ENCODE results near the gene HIGD1C. TPM values are rescaled to one million over a fixed set of nuclear protein-coding genes. Genes with fewer than 3 reads are reported as not detected.

HIGD1C gene
- total and polyA plus RNA-seq, 12 donors = not detected

DNA sequence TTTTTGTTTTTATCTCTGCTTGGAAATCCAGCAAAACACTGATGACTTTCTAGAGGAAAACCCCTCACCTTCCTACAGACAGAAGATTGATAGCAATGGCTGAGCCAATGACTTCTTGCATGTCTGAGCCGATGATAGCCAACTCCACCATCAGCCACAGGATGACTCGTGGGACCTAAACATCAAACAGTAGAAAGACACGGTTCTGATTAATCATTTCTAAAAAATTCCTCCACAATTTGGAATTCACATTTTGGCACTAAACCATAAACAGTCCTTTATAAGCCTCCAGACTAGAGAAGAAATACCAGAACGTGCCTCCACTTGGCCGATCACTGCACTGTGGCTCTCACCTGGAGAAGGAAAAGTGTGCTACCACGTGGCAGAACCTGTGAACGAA, 47.9 kb downstream of the HIGD1C start:
- H3K27me3 ChIP-seq = no peaks in the 10 kb centered on the region
- H3K9me3 ChIP-seq (replicated peaks in 1 of 3) = no peaks in the 10 kb centered on the region
- no peak overlapping the region for H3K27ac ChIP-seq
- intact Hi-C loops (cut with DNase I) = no loop called here
- DNase-seq = no peak
- peaks cover 0 to 6% of the 10 kb centered on the region in 2 donors for H3K4me1 ChIP-seq (replicated peaks in 1 of 2)
- TF ChIP-seq POLR2A (IDR thresholded peaks at IDR 0.05) = no peak
- TF ChIP-seq, protein P1, sequence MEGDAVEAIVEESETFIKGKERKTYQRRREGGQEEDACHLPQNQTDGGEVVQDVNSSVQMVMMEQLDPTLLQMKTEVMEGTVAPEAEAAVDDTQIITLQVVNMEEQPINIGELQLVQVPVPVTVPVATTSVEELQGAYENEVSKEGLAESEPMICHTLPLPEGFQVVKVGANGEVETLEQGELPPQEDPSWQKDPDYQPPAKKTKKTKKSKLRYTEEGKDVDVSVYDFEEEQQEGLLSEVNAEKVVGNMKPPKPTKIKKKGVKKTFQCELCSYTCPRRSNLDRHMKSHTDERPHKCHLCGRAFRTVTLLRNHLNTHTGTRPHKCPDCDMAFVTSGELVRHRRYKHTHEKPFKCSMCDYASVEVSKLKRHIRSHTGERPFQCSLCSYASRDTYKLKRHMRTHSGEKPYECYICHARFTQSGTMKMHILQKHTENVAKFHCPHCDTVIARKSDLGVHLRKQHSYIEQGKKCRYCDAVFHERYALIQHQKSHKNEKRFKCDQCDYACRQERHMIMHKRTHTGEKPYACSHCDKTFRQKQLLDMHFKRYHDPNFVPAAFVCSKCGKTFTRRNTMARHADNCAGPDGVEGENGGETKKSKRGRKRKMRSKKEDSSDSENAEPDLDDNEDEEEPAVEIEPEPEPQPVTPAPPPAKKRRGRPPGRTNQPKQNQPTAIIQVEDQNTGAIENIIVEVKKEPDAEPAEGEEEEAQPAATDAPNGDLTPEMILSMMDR (IDR thresholded peaks at IDR 0.05) = no peak
- H3K36me3 ChIP-seq (replicated peaks in 1 of 2) = peaks cover 0 to 63% of the 10 kb centered on the region in 2 donors
- 80 to 84% (median 81%) methylated on average over 7 of the region's 7 CpGs for WGBS, 4 donors
- H3K4me3 ChIP-seq = no peak overlapping the region

DNA sequence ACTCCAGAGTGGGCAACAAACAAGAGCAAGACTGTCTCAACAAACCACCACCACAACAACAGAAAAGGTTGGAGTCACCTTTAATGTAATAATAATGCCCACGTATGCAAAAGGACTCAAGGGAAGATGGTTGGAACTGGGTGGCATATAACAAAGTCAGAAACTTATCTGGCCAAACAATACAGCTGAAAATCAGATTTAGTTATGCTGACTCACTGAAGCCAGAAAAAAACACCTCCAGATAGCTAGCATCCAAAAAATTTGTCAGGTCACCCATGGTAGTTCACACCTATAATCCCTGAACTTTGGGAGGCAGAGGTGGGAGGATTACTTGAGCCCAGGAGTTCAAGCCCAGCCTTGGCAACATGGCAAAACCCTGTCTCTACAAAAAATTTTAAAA, 49.5 kb downstream of the HIGD1C start:
- H3K36me3 ChIP-seq (replicated peaks in 1 of 2) = peaks cover 0 to 54% of the 10 kb centered on the region in 2 donors
- DNase-seq = no peak
- no peak overlapping the region for H3K27ac ChIP-seq
- no peaks in the 10 kb centered on the region for H3K27me3 ChIP-seq
- H3K4me3 ChIP-seq = no peak overlapping the region
- intact Hi-C loops (cut with DNase I) = no loop called here
- WGBS, 4 donors = 83 to 90% (median 88%) methylated on average over 1 of the region's 1 CpG
- H3K9me3 ChIP-seq (replicated peaks in 1 of 3) = no peaks in the 10 kb centered on the region
- H3K4me1 ChIP-seq (replicated peaks in 1 of 2) = peaks cover 0 to 6% of the 10 kb centered on the region in 2 donors
- no peak for TF ChIP-seq POLR2A (IDR thresholded peaks at IDR 0.05)
- TF ChIP-seq, protein P1 (IDR thresholded peaks at IDR 0.05) = no peak

DNA sequence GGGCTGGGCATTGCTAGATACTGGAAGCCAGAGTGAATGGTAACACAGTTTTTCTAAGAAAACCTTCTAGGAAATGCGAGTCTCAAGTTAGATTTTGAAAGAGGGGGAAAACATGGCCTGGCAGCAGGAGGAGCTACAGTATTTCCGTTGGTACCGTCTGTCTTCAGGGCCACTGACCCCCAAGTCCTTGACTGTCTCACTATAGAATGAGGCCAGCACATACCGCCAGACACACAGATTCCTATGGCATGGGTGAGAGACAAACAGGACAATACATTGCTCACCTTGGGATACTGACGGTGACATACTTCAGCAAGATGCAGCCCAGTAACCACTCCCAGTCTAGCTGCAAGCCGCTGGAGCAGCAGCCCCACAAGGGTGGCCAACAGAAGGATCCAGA, 52.2 kb downstream of the HIGD1C start:
- Histone ChIP-seq H3K4me1 (replicated peaks in 1 of 2) (peaks cover 0 to 10% of the 10 kb centered on the region in 2 donors), H3K4me3 (no peak overlapping the region), H3K9me3 (replicated peaks in 1 of 3) (no peaks in the 10 kb centered on the region), H3K36me3 (replicated peaks in 1 of 2) (peaks cover 0 to 47% of the 10 kb centered on the region in 2 donors), H3K27ac (no peak overlapping the region), H3K27me3 (no peaks in the 10 kb centered on the region)
- TF ChIP-seq, protein P1 (IDR thresholded peaks at IDR 0.05) = no peak
- TF ChIP-seq POLR2A (IDR thresholded peaks at IDR 0.05) = no peak
- no peak for DNase-seq
- intact Hi-C loops (cut with DNase I) = no loop called here
- WGBS, 4 donors = 60 to 76% (median 68%) methylated on average over 6 of the region's 6 CpGs

DNA sequence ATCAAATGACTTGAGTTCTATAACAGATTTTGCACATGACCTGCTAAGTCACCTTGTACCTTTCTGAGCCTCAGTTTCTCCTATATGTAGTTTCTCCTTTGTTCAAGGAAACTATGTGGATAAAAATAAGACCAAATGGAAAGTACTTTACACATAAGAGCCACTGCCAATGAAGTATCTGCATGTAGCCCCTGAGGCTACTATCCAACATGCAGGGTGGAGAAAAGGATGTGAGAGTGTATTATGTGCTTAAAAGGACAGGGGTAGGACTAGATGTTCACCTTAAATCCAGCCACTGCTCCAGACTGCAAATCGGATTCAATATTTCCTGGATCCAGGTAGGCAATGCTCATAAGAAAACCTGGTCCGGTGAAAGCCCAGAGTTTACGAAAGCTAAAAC, 52.7 kb downstream of the HIGD1C start:
- Histone ChIP-seq H3K9me3 (replicated peaks in 1 of 3) (no peaks in the 10 kb centered on the region), H3K27me3 (no peaks in the 10 kb centered on the region), H3K4me1 (replicated peaks in 1 of 2) (peaks cover 0 to 13% of the 10 kb centered on the region in 2 donors), H3K27ac (no peak overlapping the region), H3K4me3 (no peak overlapping the region), H3K36me3 (replicated peaks in 1 of 2) (peaks cover 0 to 42% of the 10 kb centered on the region in 2 donors)
- 91 to 100% (median 98%) methylated on average over 3 of the region's 3 CpGs for WGBS, 4 donors
- DNase-seq = no peak
- intact Hi-C loops (cut with DNase I) = no loop called here
- TF ChIP-seq POLR2A (IDR thresholded peaks at IDR 0.05) = no peak
- TF ChIP-seq, protein P1 (IDR thresholded peaks at IDR 0.05) = no peak

Data from adrenal gland (tissue), 12 donors.